Spinal cord (tissue), 4 donors: ENCODE results near the gene C4orf36. TPM values are rescaled to one million over a fixed set of nuclear protein-coding genes. Genes with fewer than 3 reads are reported as not detected.

Source experiments
- polyA plus RNA-seq, 2 donors: library from polyadenylated mRNA; unstranded; fragments of 120-200 nt; gene quantifications; one replicate each; pipeline ENCODE4 v1.2.1, GENCODE V29; 2013; ENCODE audit not compliant: insufficient read length in 2 of 2
- total RNA-seq, 2 donors: library from RNA; depleted of rRNA in 1 of 2; stranded (reverse); fragments of 120-200 nt in 1 of 2; fragments of >200 nt in 1 of 2; gene quantifications; one replicate each; pipeline versions ENCODE4 v1.2.3 to v1.2.4, GENCODE V29; 2013 to 2014

The C4orf36 gene
- total and polyA plus RNA-seq, 4 donors = 2.1 to 5.6 (median 3.0) TPM

Other genes with a start within 250 kb of the C4orf36 start
- under 1 TPM; 0.66 to 0.79 TPM for gene SLC10A6, start 43.0 kb downstream of the C4orf36 start, total RNA-seq
- under 1 TPM in 1 of 2 donors, not detected in 1; 0.11 TPM for gene SLC10A6, start 43.0 kb downstream of the C4orf36 start, polyA plus RNA-seq
- gene AFF1, start 42.6 kb upstream of the C4orf36 start, total RNA-seq = 10 to 100 TPM; 22.5 to 24.6 TPM
- 10 to 100 TPM; 14.2 to 14.3 TPM for gene AFF1, start 42.6 kb upstream of the C4orf36 start, polyA plus RNA-seq